ENCODE data around the gene OR2T3. TPM values are rescaled to one million over a fixed set of nuclear protein-coding genes. Genes with fewer than 3 reads are reported as not detected.
A peak's percentile ranks its signal among the peaks of the same experiment; 100 is the strongest.
"Not testable (repeated sequence)": the region's sequence is repeated elsewhere in the genome, so short reads cannot be mapped to it uniquely, and the experiment has no call there.

Gene OR2T3
- total RNA-seq, 2 donors from 2014 or later, result not detected

DNA sequence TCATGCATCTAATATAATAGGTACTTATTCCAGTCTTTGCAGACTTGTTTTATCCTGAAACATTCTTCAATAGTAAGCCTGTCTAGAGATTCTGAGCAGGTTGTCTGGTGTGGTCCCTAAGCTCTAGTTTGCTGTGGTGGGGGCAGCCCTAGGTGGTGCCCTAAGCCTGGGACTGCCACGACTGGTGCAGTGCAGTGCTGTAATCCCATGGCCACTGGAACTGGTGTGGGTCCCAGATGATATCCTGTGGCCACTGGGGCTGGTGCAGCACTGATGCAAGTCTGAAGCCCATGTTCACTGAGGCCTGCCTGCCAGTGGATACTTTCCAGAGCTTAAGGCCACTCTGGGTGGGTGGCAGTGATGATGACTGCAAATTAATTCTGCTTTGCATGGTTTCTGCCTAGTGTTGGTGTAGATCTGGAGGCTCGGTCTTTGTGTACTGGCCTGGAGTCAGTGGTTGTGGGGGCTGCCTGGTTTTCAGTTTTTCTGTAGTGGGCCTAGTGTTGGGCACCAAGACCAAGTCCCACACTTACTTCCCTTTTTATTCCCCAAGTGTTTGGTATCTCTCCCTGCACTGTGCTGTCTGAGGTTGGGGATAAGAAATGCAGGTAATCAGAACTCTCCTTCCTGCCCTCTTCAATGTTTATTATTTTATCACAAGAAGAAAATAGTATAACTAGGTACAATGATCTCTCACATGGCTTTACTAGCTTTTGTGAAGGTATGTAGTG is 27.3 kb downstream of the OR2T3 start:
- H3K4me1 Mint-ChIP-seq (ENCODE audit: low read depth); H3K4me3 Mint-ChIP-seq; H3K36me3 Mint-ChIP-seq (ENCODE audit: insufficient read depth in 2 of 2): not testable (repeated sequence)

DNA sequence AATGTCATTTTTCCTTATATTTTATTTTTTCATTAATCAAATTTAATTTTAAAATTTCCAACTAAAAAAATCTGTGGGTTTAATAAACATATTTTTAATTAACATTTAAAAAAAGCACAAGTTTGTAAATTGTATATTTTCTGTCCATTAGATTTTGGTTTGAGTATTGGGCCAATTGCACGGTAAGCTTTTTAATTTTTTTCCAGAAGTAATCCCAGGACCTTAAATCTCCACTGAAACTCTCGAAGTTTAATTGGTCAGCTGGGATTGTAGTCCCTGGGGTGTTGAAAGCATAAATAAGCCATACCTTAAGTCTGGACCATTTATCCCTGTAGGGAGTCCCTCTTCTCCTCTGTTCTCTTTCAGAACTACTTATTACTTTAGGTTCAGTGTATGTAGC is 34.6 kb downstream of the OR2T3 start, which contains the start of gene OR2G6:
Gene OR2G6 (plus strand): TSS at position 301 of the 400 bp plus-strand sequence. CDS start 13,574 bp downstream, outside the sequence.
- not testable (repeated sequence) for H3K4me1 Mint-ChIP-seq (ENCODE audit: low read depth); ATAC-seq (replicated peaks in 1 of 2)

More for the DNA sequence above, 27.3 kb downstream of the OR2T3 start:
- not testable (repeated sequence) for H3K9me3 Mint-ChIP-seq; DNase-seq; H3K27me3 Mint-ChIP-seq (ENCODE audit: low read depth); H3K27ac Mint-ChIP-seq; ATAC-seq (replicated peaks in 1 of 2)

GRCh38 chr1:248510217-248510616 is 37.1 kb downstream of the OR2T3 start:
- not testable (repeated sequence) for DNase-seq; H3K4me3 Mint-ChIP-seq; H3K27ac Mint-ChIP-seq; H3K4me1 Mint-ChIP-seq (ENCODE audit: low read depth); H3K36me3 Mint-ChIP-seq (ENCODE audit: insufficient read depth in 2 of 2); H3K27me3 Mint-ChIP-seq (ENCODE audit: low read depth); H3K9me3 Mint-ChIP-seq
- ATAC-seq (replicated peaks in 1 of 2), result peak; percentile 27 to 69

More for the DNA sequence above, 34.6 kb downstream of the OR2T3 start, which contains the start of gene OR2G6:
- H3K9me3 Mint-ChIP-seq; H3K27ac Mint-ChIP-seq; H3K27me3 Mint-ChIP-seq (ENCODE audit: low read depth); H3K36me3 Mint-ChIP-seq (ENCODE audit: insufficient read depth in 2 of 2); DNase-seq; H3K4me3 Mint-ChIP-seq: not testable (repeated sequence)

DNA sequence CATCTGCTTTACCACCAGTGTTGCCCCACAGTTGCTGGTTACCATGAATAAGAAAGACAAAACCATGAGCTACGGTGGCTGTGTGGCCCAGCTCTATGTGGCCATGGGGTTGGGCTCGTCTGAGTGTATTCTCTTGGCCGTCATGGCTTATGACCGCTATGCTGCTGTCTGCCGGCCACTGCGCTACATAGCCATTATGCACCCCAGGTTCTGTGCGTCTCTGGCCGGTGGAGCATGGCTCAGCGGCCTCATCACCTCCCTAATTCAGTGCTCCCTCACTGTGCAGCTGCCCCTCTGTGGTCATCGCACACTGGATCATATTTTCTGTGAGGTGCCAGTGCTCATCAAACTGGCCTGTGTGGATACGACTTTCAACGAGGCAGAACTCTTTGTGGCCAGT is 48.7 kb downstream of the OR2T3 start:
- H3K27me3 Mint-ChIP-seq (ENCODE audit: low read depth), result no peaks in the 10 kb centered on the region
- H3K9me3 Mint-ChIP-seq, result peaks cover 4 to 6% of the 10 kb centered on the region in 2 donors
- no peaks in the 10 kb centered on the region for H3K36me3 Mint-ChIP-seq (ENCODE audit: insufficient read depth in 2 of 2)
- DNase-seq (no peak), ATAC-seq (replicated peaks in 1 of 2) (no peak)
- H3K27ac Mint-ChIP-seq, result no peak overlapping the region
- no peak overlapping the region for H3K4me3 Mint-ChIP-seq
- H3K4me1 Mint-ChIP-seq (ENCODE audit: low read depth), result no peaks in the 10 kb centered on the region

Other genes with a start within 250 kb of the OR2T3 start
- not detected for gene OR2M4, start 241.9 kb upstream of the OR2T3 start, total RNA-seq
- gene OR2T33, start 195.4 kb upstream of the OR2T3 start, total RNA-seq, result not detected
- not detected for gene OR2T12, start 169.9 kb upstream of the OR2T3 start, total RNA-seq
- not detected for gene OR2M7, start 148.8 kb upstream of the OR2T3 start, total RNA-seq
- not detected for gene OR14C36, start 124.6 kb upstream of the OR2T3 start, total RNA-seq
- not detected for gene OR2T4, start 111.7 kb upstream of the OR2T3 start, total RNA-seq
- gene OR2T6, start 97.6 kb upstream of the OR2T3 start, total RNA-seq, result not detected
- not detected for gene OR2T1, start 70.3 kb upstream of the OR2T3 start, total RNA-seq
- gene OR2T2, start 27.7 kb upstream of the OR2T3 start, total RNA-seq, result not detected
- gene OR2T5, start 15.2 kb downstream of the OR2T3 start, total RNA-seq, result not detected
- not detected for gene OR2G6, start 34.7 kb downstream of the OR2T3 start, total RNA-seq
- not detected for gene OR2T29, start 89.4 kb downstream of the OR2T3 start, total RNA-seq
- gene OR2T34, start 101.4 kb downstream of the OR2T3 start, total RNA-seq, result not detected
- gene OR2T10, start 124.3 kb downstream of the OR2T3 start, total RNA-seq, result not detected
- gene OR2T11, start 161.7 kb downstream of the OR2T3 start, total RNA-seq, result not detected
- not detected for gene OR2T35, start 171.9 kb downstream of the OR2T3 start, total RNA-seq
- not detected for gene OR2T27, start 182.2 kb downstream of the OR2T3 start, total RNA-seq
- not detected for gene OR14I1, start 229.4 kb downstream of the OR2T3 start, total RNA-seq

All from activated T-cell treated with anti-CD3 and anti-CD28 coated beads, Interleukin-2, amount 50 U/mL, for 72 hours (primary cell).